H1 (cell line): Measurements from ENCODE around the gene NOTUM. TPM values are rescaled to one million over a fixed set of nuclear protein-coding genes. Genes with fewer than 3 reads are reported as not detected.

Experiments used
- CTCF ChIA-PET: fragments of 300-600 bp; sonication (Branson Sonifier 250); formaldehyde crosslinking; loops from one replicate; lab custom pipeline; 2021; ENCODE audit not compliant: partially characterized antibody; lab: Charles Lee
- POLR2A ChIA-PET: fragments of 300-600 bp; sonication (Branson Sonifier 250); formaldehyde crosslinking; loops from one replicate; lab custom pipeline; 2021; ENCODE audit warnings: inconsistent platforms; ENCODE audit not compliant: partially characterized antibody; lab: Charles Lee
- DNase-seq, 2 experiments: peaks; one replicate each; pipeline versions ENCODE4 v3.0.0 to v3.0.0-alpha.2; 2010 to 2022; ENCODE audit warnings: low spot score in 2 of 2, low read depth in 1 of 2, mixed read lengths in 1 of 2
- FAIRE-seq: peaks from 2 replicates; lab custom pipeline; 2011; peaks lifted over from hg19 to GRCh38; lab: Jason Lieb, UNC
- H2AFZ ChIP-seq: 2 replicates; pipeline ENCODE4 v1.8.1; 2012; ENCODE audit warnings: low read length, inconsistent platforms
- H2AK5ac ChIP-seq: 2 replicates; pipeline ENCODE4 v1.6.1; 2013; ENCODE audit warnings: low read depth, low read length
- H2BK120ac ChIP-seq: replicated peaks from 2 replicates; pipeline ENCODE3; 2013; ENCODE audit warnings: low read depth, low read length, inconsistent platforms
- H2BK12ac ChIP-seq: 2 replicates; pipeline ENCODE4 v1.6.1; 2013; ENCODE audit warnings: low read depth, low read length
- H2BK15ac ChIP-seq: 2 replicates; pipeline ENCODE4 v1.6.1; 2013; ENCODE audit warnings: low read length
- H2BK20ac ChIP-seq: 2 replicates; pipeline ENCODE4 v1.6.1; 2013; ENCODE audit warnings: low read length
- H2BK5ac ChIP-seq: 2 replicates; pipeline ENCODE4 v1.6.1; 2013; ENCODE audit warnings: low read depth, low read length
- H3K14ac ChIP-seq: 2 replicates; pipeline ENCODE4 v1.6.1; 2013; ENCODE audit warnings: inconsistent platforms; ENCODE audit not compliant: insufficient read length
- H3K18ac ChIP-seq: 2 replicates; pipeline ENCODE4 v1.6.1; 2013; ENCODE audit warnings: low read length; ENCODE audit errors: extremely low read depth
- H3K23ac ChIP-seq: 2 replicates; pipeline ENCODE4 v1.6.1; 2013; ENCODE audit warnings: inconsistent platforms; ENCODE audit not compliant: insufficient read length
- H3K23me2 ChIP-seq: 2 replicates; pipeline ENCODE4 v1.6.1; 2013; ENCODE audit warnings: low read depth, low read length
- H3K27ac ChIP-seq: 2 replicates; pipeline ENCODE4 v1.6.1; 2011; ENCODE audit warnings: low read depth, low read length, inconsistent platforms
- H3K27me3 ChIP-seq, 4 experiments: replicated peaks in 1 of 4; 1 replicate in 1 of 4; 2 replicates in 3 of 4; pipeline versions ENCODE4 v1.6.1 to v1.8.1; 2011 to 2013; ENCODE audit warnings: low read length in 3 of 4, mild to moderate bottlenecking in 3 of 4, inconsistent platforms in 2 of 4, mixed read lengths in 2 of 4, moderate library complexity in 1 of 4; ENCODE audit not compliant: control insufficient read depth in 3 of 4, insufficient read depth in 3 of 4; ENCODE audit errors: extremely low read depth in 1 of 4
- H3K36me3 ChIP-seq, 4 experiments: 2 replicates each; pipeline versions ENCODE4 v1.6.1 to v1.8.1; 2011 to 2013; ENCODE audit warnings: mild to moderate bottlenecking in 4 of 4, low read length in 3 of 4, moderate library complexity in 2 of 4, control low read depth in 1 of 4, inconsistent platforms in 1 of 4; ENCODE audit not compliant: insufficient read depth in 4 of 4, control insufficient read depth in 2 of 4
- H3K4ac ChIP-seq: replicated peaks from 2 replicates; pipeline ENCODE3; 2013; ENCODE audit warnings: low read length, low read depth, mixed read lengths, inconsistent platforms; ENCODE audit not compliant: insufficient read length
- H3K4me1 ChIP-seq, 4 experiments: replicated peaks in 1 of 4; 1 replicate in 1 of 4; 2 replicates in 3 of 4; pipeline versions ENCODE4 v1.6.1 to v1.8.1; 2011 to 2013; ENCODE audit warnings: low read length in 3 of 4, inconsistent platforms in 2 of 4, mixed read lengths in 1 of 4; ENCODE audit not compliant: insufficient read depth in 4 of 4, control insufficient read depth in 3 of 4
- H3K4me2 ChIP-seq, 2 experiments: 2 replicates each; pipeline versions ENCODE4 v1.6.1 to v1.8.1; 2011 to 2013; ENCODE audit warnings: low read depth in 2 of 2, low read length in 2 of 2, control low read depth in 1 of 2, inconsistent platforms in 1 of 2, mild to moderate bottlenecking in 1 of 2; ENCODE audit not compliant: insufficient read depth in 1 of 2
- H3K4me3 ChIP-seq, 4 experiments: fragments of 200-600, 300-600 bp in 1 of 4; sonication (generic), shearing (Covaris generic), sonication (Bioruptor Twin) in 1 of 4; 2 replicates each; pipeline versions ENCODE4 v1.5.1 to v1.8.1; 2011 to 2016; ENCODE audit warnings: low read length in 4 of 4, low read depth in 3 of 4, control low read depth in 2 of 4, inconsistent platforms in 2 of 4, mild to moderate bottlenecking in 2 of 4, mixed read lengths in 1 of 4, moderate library complexity in 1 of 4; ENCODE audit not compliant: insufficient read depth in 2 of 4; ENCODE audit errors: extremely low read depth in 1 of 4
- H3K56ac ChIP-seq: replicated peaks from 2 replicates; pipeline ENCODE3; 2013; ENCODE audit warnings: low read depth, mild to moderate bottlenecking, mixed read lengths, low read length, inconsistent platforms; ENCODE audit not compliant: insufficient read length
- H3K79me1 ChIP-seq: 2 replicates; pipeline ENCODE4 v1.6.1; 2013; ENCODE audit warnings: low read depth, low read length, control low read depth
- H3K79me2 ChIP-seq, 2 experiments: 2 replicates each; pipeline versions ENCODE4 v1.6.1 to v1.8.1; 2012 to 2013; ENCODE audit warnings: low read length in 2 of 2, mild to moderate bottlenecking in 2 of 2, inconsistent platforms in 1 of 2; ENCODE audit not compliant: insufficient read depth in 2 of 2, control insufficient read depth in 1 of 2
- H3K9ac ChIP-seq, 4 experiments: replicated peaks in 1 of 4; 1 replicate in 1 of 4; 2 replicates in 3 of 4; pipeline versions ENCODE4 v1.6.1 to v1.8.1; 2011 to 2013; ENCODE audit warnings: low read depth in 3 of 4, low read length in 3 of 4, control low read depth in 2 of 4, mild to moderate bottlenecking in 2 of 4, moderate library complexity in 2 of 4, inconsistent platforms in 1 of 4; ENCODE audit errors: extremely low read depth in 1 of 4
- H3K9me3 ChIP-seq, 2 experiments: 2 replicates each; pipeline versions ENCODE4 v1.6.1 to v1.8.1; 2012 to 2013; ENCODE audit warnings: mild to moderate bottlenecking in 2 of 2, moderate library complexity in 2 of 2, control low read depth in 1 of 2, inconsistent platforms in 1 of 2, low read depth in 1 of 2, low read length in 1 of 2, mixed read lengths in 1 of 2; ENCODE audit not compliant: insufficient read depth in 2 of 2
- H4K20me1 ChIP-seq, 2 experiments: replicated peaks in 1 of 2; 2 replicates each; pipeline versions ENCODE3 to v1.8.1; 2011 to 2013; ENCODE audit warnings: inconsistent platforms in 2 of 2, low read length in 2 of 2, mild to moderate bottlenecking in 1 of 2; ENCODE audit not compliant: insufficient read depth in 2 of 2, control insufficient read depth in 1 of 2
- H4K5ac ChIP-seq: 2 replicates; pipeline ENCODE4 v1.6.1; 2013; ENCODE audit warnings: low read length, low read depth, mixed read lengths, inconsistent platforms; ENCODE audit not compliant: insufficient read length
- H4K8ac ChIP-seq: 2 replicates; pipeline ENCODE4 v1.8.0; 2013; ENCODE audit warnings: mild to moderate bottlenecking, moderate library complexity, low read length, inconsistent platforms; ENCODE audit not compliant: insufficient read depth; ENCODE audit errors: extremely low read depth
- H4K91ac ChIP-seq: replicated peaks from 2 replicates; pipeline ENCODE3; 2013; ENCODE audit warnings: low read length, mixed read lengths, inconsistent platforms; ENCODE audit not compliant: insufficient read length
- RAD21 ChIP-seq, 2 experiments: IDR thresholded peaks in 1 of 2; conservative IDR thresholded peaks in 1 of 2; 2 replicates each; pipeline ENCODE4 v1.6.1; 2011; ENCODE audit warnings: low read depth in 2 of 2, low read length in 2 of 2, improper control_type of control experiment in 1 of 2, inconsistent platforms in 1 of 2, mild to moderate bottlenecking in 1 of 2, moderate library complexity in 1 of 2
- RFX5 ChIP-seq: IDR thresholded peaks from 2 replicates; pipeline ENCODE4 v1.6.1; 2011; ENCODE audit warnings: low read depth, low read length, improper control_type of control experiment, borderline replicate concordance
- RNF2 ChIP-seq: fragments of 200-900, 300-1000 bp; sonication (generic); IDR thresholded peaks from 2 replicates; pipeline ENCODE4 v1.7.1; 2016; ENCODE audit warnings: borderline replicate concordance, low read depth, mild to moderate bottlenecking, antibody characterized with exemption, low read length; ENCODE audit not compliant: poor library complexity, severe bottlenecking; ENCODE audit errors: missing control alignments
- WGBS, 2 experiments: shearing (Covaris generic) in 1 of 2; methylation state at CpG; one replicate each; pipeline versions ENCODE4 v1.1.6 to v1.1.7; 2013 to 2015; ENCODE audit warnings: low lambda C conversion rate in 2 of 2, mixed read lengths in 2 of 2, inconsistent platforms in 1 of 2, low coverage in 1 of 2, missing lambda C conversion rate in 1 of 2; ENCODE audit not compliant: insufficient replicate concordance in 2 of 2, insufficient coverage in 1 of 2, insufficient read length in 1 of 2; ENCODE audit errors: extremely low coverage in 1 of 2, missing lambda C conversion rate in 1 of 2; 5-methylcytosine and 5-hydroxymethylcytosine counted together
- polyA plus RNA-seq, 7 experiments: library from polyadenylated mRNA; depleted of rRNA in 3 of 7; stranded (reverse) in 5 of 7; unstranded in 2 of 7; fragments of >200 nt in 5 of 7; fragments of 200-250 nt in 2 of 7; gene quantifications; 1 replicate in 5 of 7; 2 replicates in 1 of 7; 4 replicates in 1 of 7; pipeline versions ENCODE4 v1.2.1 to v1.2.3, GENCODE V29; 2011 to 2013; ENCODE audit warnings: missing spikeins in 2 of 7, mixed read lengths in 2 of 7
- total RNA-seq: library from RNA; stranded (reverse); fragmentation: NEBNext Ultra II Directional; extraction: Animal tissue kit (Norgen Biotek cat#: 25700); gene quantifications from 2 replicates; pipeline ENCODE4 v1.2.1, GENCODE V29; 2021
- TF ChIP-seq, protein P1 (sequence below), 3 experiments: IDR thresholded peaks; 1 replicate in 2 of 3; 2 replicates in 1 of 3; pipeline versions ENCODE4 v1.5.1 to v1.6.1; 2011; ENCODE audit warnings: low read length in 3 of 3, mild to moderate bottlenecking in 3 of 3, inconsistent platforms in 2 of 3, low read depth in 1 of 3, moderate library complexity in 1 of 3; ENCODE audit not compliant: insufficient read depth in 1 of 3; ENCODE audit errors: control extremely low read depth in 1 of 3
- TF ChIP-seq, protein P2 (sequence below): IDR thresholded peaks from 2 replicates; pipeline ENCODE4 v1.6.1; 2012; ENCODE audit warnings: inconsistent platforms

The NOTUM gene
- total and polyA plus RNA-seq, 2 of the 8 experiments (the other 6 are each of a cell fraction or from before 2014, with no cell fraction given): 0.45 to 0.76 TPM

DNA sequence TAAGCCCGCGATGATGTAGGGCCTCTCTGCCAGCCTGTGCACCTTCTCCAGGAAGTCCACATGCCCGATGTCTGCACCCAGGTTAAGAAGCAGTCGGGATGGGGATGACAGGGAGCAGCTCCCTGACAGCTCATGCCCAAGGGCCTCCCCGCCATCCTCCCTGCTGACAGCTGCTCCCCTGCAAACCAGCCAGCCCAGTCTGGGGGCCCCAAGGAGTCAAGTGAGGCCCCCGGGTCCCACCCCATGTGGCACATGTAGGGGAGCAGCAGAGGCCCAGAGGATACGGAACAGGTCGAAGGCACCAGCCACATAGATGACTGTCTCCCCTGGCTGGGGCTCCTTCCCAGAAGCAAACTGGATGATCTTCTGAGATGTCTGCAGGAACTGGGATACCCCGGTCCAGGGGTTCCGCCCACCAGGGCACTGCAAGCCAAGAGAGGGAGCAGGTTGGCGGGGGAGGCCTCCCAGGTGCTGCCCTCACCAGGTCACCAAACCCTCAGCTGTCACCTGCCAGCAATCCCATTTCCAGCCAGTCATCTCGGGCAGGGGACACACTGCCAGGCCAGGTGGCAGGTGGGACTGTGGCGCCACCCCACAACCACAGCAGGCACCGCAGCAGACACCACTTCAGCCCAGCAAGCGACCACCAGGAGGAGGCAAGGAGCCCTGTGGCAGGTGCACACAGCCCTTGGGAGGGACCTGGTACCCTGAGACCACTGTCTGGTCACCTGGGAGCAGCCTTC is 54.3 kb downstream of the NOTUM start:
- H2BK120ac ChIP-seq: no peak overlapping the region
- peaks cover 3 to 19% of the 10 kb centered on the region in 2 experiments for H4K20me1 ChIP-seq
- no peaks in the 10 kb centered on the region for H3K9me3 ChIP-seq
- H3K79me2 ChIP-seq: no peaks in the 10 kb centered on the region
- no peak overlapping the region for H3K4ac ChIP-seq
- H3K23me2 ChIP-seq: peaks cover 12% of the 10 kb centered on the region; the same call in 1 of the 2 replicates
- no peak overlapping the region for H2BK15ac ChIP-seq
- no peak overlapping the region for H3K14ac ChIP-seq
- peaks cover 0 to 19% (median 8%) of the 10 kb centered on the region in 4 experiments; a peak in 5 of 7 replicates for H3K27me3 ChIP-seq
- no peak overlapping the region for H3K4me2 ChIP-seq
- no peaks in the 10 kb centered on the region; a peak in 3 of 8 replicates for H3K36me3 ChIP-seq
- no peak overlapping the region for H2BK5ac ChIP-seq
- no peak overlapping the region for H3K9ac ChIP-seq
- H3K79me1 ChIP-seq: peaks cover 2% of the 10 kb centered on the region; the same call in 1 of the 2 replicates
- H3K4me1 ChIP-seq: peaks cover 0 to 12% (median 7%) of the 10 kb centered on the region in 4 experiments; a peak in 4 of 7 replicates
- DNase-seq (no peak), FAIRE-seq (no peak)
- no peak overlapping the region for H3K18ac ChIP-seq
- 88% methylated on average over 14 of the region's 15 CpGs; no CpG with 5 or more reads in 1 of the 2 experiments for WGBS, 2 experiments
- no peak overlapping the region for H4K5ac ChIP-seq
- no peak overlapping the region; the same call in 1 of the 2 replicates for H4K8ac ChIP-seq
- TF ChIP-seq RAD21 (IDR thresholded peaks at IDR 0.05 in 1 of 2, conservative IDR thresholded peaks at IDR 0.05 in 1 of 2; ENCODE audit: low read depth in 2 of 2, low read length in 2 of 2) (peak; percentile 50 to 58), RFX5 (no peak), RNF2 (no peak)
- TF ChIP-seq, protein P1, sequence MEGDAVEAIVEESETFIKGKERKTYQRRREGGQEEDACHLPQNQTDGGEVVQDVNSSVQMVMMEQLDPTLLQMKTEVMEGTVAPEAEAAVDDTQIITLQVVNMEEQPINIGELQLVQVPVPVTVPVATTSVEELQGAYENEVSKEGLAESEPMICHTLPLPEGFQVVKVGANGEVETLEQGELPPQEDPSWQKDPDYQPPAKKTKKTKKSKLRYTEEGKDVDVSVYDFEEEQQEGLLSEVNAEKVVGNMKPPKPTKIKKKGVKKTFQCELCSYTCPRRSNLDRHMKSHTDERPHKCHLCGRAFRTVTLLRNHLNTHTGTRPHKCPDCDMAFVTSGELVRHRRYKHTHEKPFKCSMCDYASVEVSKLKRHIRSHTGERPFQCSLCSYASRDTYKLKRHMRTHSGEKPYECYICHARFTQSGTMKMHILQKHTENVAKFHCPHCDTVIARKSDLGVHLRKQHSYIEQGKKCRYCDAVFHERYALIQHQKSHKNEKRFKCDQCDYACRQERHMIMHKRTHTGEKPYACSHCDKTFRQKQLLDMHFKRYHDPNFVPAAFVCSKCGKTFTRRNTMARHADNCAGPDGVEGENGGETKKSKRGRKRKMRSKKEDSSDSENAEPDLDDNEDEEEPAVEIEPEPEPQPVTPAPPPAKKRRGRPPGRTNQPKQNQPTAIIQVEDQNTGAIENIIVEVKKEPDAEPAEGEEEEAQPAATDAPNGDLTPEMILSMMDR (IDR thresholded peaks at IDR 0.05; ENCODE audit: control extremely low read depth in 1 of 3, insufficient read depth in 1 of 3, low read depth in 1 of 3, low read length in 3 of 3): peak; percentile 74 to 97 (median 78)
- TF ChIP-seq, protein P2, sequence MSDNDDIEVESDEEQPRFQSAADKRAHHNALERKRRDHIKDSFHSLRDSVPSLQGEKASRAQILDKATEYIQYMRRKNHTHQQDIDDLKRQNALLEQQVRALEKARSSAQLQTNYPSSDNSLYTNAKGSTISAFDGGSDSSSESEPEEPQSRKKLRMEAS: 0 out of 2 replicates have a peak, but pooled peaks have one; percentile 26
- H2BK20ac ChIP-seq: no peak overlapping the region
- no peak overlapping the region for H2BK12ac ChIP-seq
- no peak overlapping the region for H2AK5ac ChIP-seq
- no peak overlapping the region for H3K56ac ChIP-seq
- no peak overlapping the region for H3K23ac ChIP-seq
- H3K4me3 ChIP-seq: no peak overlapping the region
- ChIA-PET POLR2A (interaction anchor here (1.4 to 2.0 kb wide), 4 partner anchors 8 to 16 kb away, joined by 3 to 11 read pairs (median 6); partner anchors contain the start of gene ANAPC11), CTCF (interaction anchor here (0.5 to 1.7 kb wide), 8 partner anchors 9 to 170 kb away, joined by 3 to 7 read pairs (median 4); no protein-coding TSS in a partner anchor)
- no peak overlapping the region for H2AFZ ChIP-seq
- no peak overlapping the region for H4K91ac ChIP-seq
- no peak overlapping the region for H3K27ac ChIP-seq
